Stimulated activated CD4-positive, alpha-beta T cell treated with anti-CD3 and anti-CD28 coated beads, TNF-alpha, amount 100 ng/mL, for 24 hours (primary cell): ENCODE measurements around the gene TTLL10.

Experiments
- DNase-seq, 3 experiments: peaks; one replicate each; pipeline ENCODE4 v3.0.0-alpha.2; 2020; ENCODE audit warnings: low read depth in 3 of 3

TTLL10 gene

DNA sequence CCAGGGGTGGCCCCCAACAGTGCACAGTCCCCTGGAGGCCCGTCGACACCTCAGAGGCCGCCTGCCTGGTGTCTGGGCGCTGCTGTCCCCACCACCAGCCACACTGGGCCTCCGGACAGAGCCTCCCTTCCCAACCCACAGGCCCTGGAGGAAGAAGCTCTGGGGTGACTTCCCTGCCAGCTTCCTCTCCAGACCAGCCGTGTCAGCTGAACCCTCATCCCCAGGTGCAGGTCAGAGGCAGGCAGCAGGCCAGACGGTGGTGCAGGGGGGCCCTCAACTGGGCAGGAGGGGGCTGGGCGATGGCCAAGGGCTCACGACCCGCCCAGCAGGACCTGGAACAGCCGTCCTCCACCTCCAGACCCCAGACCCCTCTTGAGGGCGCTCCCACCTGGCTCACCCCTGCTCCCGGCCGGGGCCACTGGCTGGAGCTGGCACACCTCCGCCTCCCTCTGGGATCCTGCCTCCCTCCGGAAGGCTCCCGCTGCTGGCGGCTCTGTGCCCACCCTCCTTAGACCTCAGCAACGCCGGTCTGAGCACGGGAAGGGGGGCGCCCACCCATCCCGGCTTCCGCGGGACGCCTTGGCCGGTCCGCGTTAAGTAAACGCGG is 32.2 kb downstream of the TTLL10 start:
- no peak for DNase-seq

GRCh38 chr1:1206376-1206965 is 32.8 kb downstream of the TTLL10 start, which contains the start of gene TNFRSF18:
Gene TNFRSF18, minus strand, starts transcription at chr1:1206592. Its CDS starts 21 bp downstream, at chr1:1206571.
- peak in 1 of 3 experiments; percentile 62 for DNase-seq

GRCh38 chr1:1206966-1207531 is 33.4 kb downstream of the TTLL10 start:
- no peak for DNase-seq

- no peak for DNase-seq
Measured at GRCh38 chr1:1207571-1207892, 33.9 kb downstream of the TTLL10 start.

DNA sequence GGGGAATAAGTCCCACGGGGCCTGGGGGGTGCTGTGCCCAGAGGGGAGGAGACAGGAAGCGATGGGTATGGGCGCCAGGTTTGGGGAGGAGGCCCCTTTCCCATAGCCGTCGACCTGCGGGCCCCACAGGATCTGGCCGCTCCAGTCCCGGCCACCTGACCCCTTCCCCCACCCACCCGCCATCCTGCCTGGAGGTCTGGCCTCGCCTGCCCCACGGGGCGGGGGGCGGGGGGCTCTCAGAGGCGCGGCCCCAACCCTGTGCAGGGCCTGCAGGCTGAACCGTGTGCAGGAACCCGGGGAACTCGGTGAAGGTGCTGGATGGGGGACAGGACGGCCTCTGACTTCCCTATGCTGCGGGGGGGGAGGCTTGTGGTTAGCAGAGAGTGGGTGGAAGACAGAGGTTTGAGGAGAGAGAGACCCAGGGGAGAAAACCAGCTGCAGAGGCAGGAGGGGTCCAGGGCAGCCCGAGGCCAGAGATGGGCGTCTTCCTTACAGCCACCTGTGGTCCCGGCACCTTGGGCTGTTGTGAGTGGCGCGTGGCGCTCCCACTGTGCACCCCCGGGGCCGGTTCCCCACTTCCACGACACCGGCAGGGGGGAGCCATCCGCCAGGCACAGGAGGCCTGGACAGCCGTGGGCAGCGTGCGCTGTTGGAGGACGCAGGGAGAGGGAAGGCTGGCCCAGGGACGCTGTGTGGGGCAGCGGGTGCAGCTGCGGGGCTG is 35.2 kb downstream of the TTLL10 start:
- peak in 1 of 3 experiments; percentile 73 for DNase-seq

DNA sequence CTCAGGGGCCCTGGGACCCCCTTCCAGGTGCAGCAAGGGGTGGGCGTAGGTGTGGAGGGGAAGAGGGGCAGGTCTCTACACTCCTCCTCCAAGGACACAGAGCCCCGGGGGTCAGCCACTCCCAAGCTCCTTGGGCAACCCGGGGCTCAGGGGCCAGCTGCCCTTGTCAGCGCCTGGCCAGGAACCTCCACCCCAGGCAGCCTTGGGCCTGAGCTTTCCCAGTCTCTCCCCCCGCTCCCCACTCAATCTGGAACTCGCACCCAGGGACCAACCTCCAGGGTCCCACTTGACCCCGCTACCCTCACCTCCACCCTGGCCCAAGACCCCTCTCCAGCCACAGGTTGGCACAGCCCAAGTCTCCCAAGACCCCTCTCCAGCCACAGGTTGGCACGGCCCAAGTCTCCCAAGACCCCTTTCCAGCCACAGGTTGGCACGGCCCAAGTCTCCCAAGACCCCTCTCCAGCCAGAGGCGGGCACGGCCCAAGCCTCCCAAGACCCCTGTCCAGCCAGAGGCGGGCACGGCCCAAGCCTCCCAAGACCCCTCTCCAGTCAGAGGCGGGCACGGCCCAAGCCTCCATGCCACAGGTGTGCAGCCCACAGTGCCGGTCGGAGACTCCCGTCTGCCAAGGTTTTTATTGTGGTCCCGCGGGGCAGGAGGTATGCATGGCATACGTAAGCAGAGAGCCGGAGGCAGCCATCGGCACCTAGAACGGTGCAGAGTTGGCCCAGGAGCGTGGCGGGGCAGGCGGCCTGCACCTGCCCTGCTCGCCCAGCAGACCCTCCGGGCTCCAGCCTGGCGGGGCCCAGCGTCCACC is 37.3 kb downstream of the TTLL10 start:
- DNase-seq: no peak

GRCh38 chr1:1211541-1212441 is 38.1 kb downstream of the TTLL10 start:
- DNase-seq: no peak

- peak in 1 of 3 experiments; percentile 50 for DNase-seq
Measured at GRCh38 chr1:1212780-1213344, 39.2 kb downstream of the TTLL10 start.

DNA sequence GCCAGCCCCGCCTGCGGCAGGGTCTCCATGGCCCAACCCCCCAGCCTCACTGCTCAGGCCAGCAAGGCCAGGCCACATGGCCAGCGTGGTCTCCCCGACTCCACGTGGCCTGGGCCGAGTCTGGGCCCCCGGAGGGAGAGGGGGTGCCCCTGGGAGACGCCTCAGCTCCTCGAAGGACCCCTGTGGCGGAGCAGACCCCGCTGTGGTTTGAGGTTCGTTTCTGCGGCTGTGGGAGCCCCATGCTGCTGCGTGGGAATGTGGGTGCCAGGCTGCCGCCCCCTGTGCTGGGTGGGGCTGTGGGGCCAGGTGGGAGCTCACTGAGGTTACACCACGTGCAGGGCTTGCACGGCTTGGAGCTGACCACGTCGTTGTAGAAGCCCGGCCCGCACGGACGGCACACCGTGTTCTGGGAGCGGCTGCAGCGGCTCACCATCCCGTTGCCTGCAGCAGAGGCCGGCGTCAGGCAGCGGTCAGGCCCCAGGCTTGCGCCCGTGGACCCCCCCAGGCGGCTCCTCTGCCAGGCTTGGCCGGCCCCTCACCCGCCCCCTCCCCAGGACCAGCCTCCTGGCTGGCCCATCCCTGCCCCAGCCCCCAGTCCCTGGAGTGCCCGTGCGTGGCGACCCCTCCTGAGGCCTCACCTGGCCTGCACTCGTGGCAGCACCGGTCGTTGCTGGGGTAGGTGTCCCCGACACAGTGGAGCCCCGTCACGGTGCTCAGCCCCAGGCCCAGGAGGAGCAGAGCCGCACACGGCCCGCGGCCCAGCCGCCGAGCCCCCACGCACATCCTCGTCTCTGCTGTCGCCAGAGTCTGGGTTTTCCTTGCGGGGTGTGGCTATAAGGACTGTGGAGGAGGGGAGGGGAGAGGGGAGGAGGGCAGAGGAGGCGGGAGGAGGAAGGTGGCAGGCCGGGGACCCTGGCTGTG is 39.9 kb downstream of the TTLL10 start, which contains the start of gene TNFRSF4:
TNFRSF4 (minus strand) TSS at position 809 of the 921 bp plus-strand sequence; CDS start at position 783, 26 bp downstream.
- DNase-seq: peak in 1 of 3 experiments; percentile 68

GRCh38 chr1:1215080-1215676 is 41.5 kb downstream of the TTLL10 start:
- DNase-seq: no peak

DNA sequence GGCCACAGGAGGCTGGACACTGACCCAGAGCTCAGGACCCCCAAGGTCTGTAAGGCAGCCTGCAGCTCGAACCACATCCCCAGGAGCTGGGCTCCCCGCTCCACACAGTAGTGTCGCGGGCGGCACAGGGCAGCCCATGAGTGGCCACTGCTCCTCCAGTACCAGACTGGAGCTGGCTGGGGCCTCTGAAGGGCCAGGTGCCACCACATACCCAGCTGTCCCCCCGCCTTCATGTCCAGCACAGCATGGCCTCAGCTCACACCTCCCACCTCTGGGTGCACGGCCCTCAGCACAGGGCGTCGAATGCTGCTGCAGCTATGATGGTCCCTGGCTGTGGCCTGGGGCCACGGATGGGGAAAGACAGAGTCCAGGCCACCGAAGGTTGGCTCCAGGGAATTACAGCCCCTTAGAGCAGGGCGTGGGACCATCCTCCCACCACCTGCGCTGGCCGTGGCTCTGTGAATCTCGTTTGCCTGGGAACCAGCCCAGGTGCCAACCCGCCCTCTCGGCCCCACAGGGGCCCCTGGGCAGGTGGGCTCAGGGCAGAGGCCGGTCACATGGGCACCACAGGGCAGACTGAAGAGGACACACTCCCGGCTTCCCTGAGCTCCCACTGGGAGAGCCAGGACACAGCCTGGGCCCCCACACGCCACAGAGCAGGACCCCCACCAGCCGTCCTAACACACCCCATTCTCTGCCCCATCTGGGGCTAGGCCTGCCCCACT is 42.4 kb downstream of the TTLL10 start:
- no peak for DNase-seq

- no peak for DNase-seq
Measured at GRCh38 chr1:1216770-1217620, 43.3 kb downstream of the TTLL10 start.

GRCh38 chr1:1217621-1218523 is 44.2 kb downstream of the TTLL10 start:
- DNase-seq: peak in 1 of 3 experiments; percentile 66

DNA sequence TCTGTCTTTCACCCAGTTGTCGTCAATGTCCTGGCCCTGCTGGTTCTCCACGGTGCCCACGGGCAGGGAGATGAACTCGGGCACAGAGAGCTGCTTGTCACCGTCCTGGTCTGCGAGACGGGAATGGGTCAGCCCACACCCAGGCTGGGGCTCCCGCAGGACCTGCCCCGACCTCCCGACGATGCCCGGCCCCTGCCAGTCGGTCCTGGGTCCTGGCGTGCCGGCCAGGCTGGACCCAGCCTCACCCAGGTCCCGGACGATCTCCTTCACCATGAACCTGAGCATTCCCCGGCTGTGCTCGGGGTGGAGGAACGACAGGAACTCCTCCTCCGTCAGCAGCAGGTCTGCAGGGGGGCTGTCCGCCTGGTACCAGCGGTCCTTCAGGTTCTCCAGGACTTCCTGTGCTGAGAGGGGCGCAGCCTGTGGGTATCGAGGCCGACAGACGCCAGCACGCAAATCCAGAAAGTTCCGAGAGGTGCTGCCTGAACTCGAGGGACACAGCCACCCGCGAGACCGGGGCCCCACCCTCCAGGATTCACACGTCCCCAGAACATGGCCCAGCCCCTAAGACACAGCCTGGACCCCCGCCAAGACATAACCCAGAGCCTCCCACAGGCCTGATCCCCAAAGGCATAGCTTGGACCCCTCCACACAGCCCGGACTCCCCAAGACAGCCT is 45.0 kb downstream of the TTLL10 start:
- DNase-seq: no peak

DNA sequence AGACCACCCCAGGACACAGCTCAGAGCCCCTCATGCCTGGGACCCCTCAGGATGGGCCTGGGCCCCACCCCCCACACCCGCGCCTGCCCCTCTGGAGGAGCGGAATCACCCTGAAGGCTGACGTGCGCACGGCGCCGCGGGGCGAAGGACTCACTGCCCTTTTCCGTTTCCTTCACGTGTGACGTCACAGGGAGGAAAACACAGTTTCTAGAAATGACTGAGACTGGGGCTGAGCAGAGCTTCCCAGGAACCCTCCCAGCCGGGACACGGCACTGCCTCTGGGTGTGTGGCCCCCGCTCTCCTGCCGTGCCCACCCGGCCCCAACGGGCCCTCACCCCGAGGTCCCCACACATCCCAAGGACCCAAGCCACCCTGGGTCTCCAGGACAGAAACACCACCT is 45.7 kb downstream of the TTLL10 start:
- DNase-seq: peak in 1 of 3 experiments; percentile 59

- DNase-seq: no peak
Measured at GRCh38 chr1:1220197-1220596, 46.5 kb downstream of the TTLL10 start.
